NB4 (cell line): ENCODE measurements around the gene SP140.
"Not testable (repeated sequence)": the region's sequence is repeated elsewhere in the genome, so short reads cannot be mapped to it uniquely, and the experiment has no call there.

Experiments
- DNase-seq: peaks from one replicate; pipeline ENCODE4 v3.0.0; 2010; ENCODE audit warnings: low read depth
- H3K4me3 ChIP-seq: one replicate; pipeline ENCODE4 v1.5.1; 2011; ENCODE audit warnings: mild to moderate bottlenecking, low read depth, low read length, moderate library complexity
- CTCF ChIP-seq: IDR thresholded peaks from one replicate; pipeline ENCODE4 v1.5.1; 2012; ENCODE audit warnings: low read depth, low read length
- MAX ChIP-seq: IDR thresholded peaks from 2 replicates; pipeline ENCODE4 v1.6.1; 2011; ENCODE audit warnings: low read depth, low read length
- MYC ChIP-seq: IDR thresholded peaks from 2 replicates; pipeline ENCODE4 v1.6.1; 2011; ENCODE audit warnings: low read depth, low read length
- POLR2A ChIP-seq: IDR thresholded peaks from 2 replicates; pipeline ENCODE4 v1.6.1; 2011; ENCODE audit warnings: mild to moderate bottlenecking; ENCODE audit not compliant: insufficient read length; ENCODE audit errors: extremely low read depth

Gene SP140

GRCh38 chr2:230299618-230300017 is 74.1 kb downstream of the SP140 start:
- no peak for DNase-seq
- no peak overlapping the region for H3K4me3 ChIP-seq
- TF ChIP-seq MYC (no peak), MAX (no peak), CTCF (no peak), POLR2A (no peak)

GRCh38 chr2:230305416-230306275 is 80.1 kb downstream of the SP140 start:
- H3K4me3 ChIP-seq, result no peak overlapping the region
- TF ChIP-seq POLR2A (no peak), CTCF (no peak), MAX (no peak), MYC (no peak)
- no peak for DNase-seq

GRCh38 chr2:230306474-230306873 is 80.9 kb downstream of the SP140 start:
- H3K4me3 ChIP-seq, result no peak overlapping the region
- DNase-seq, result no peak
- no peak for TF ChIP-seq MAX
- TF ChIP-seq POLR2A, result no peak
- no peak for TF ChIP-seq CTCF

GRCh38 chr2:230307485-230307884 is 81.9 kb downstream of the SP140 start:
- H3K4me3 ChIP-seq, result no peak overlapping the region

GRCh38 chr2:230308402-230309000 is 83.0 kb downstream of the SP140 start:
- no peak for TF ChIP-seq MYC
- TF ChIP-seq CTCF, result no peak
- no peak for TF ChIP-seq MAX
- TF ChIP-seq POLR2A, result no peak
- H3K4me3 ChIP-seq, result no peak overlapping the region

More at GRCh38 chr2:230307485-230307884, 81.9 kb downstream of the SP140 start:
- DNase-seq, result no peak
- TF ChIP-seq POLR2A (no peak), MAX (no peak), MYC (no peak), CTCF (no peak)

GRCh38 chr2:230310792-230311191 is 85.3 kb downstream of the SP140 start:
- not testable (repeated sequence) for DNase-seq, H3K4me3 ChIP-seq

More at GRCh38 chr2:230308402-230309000, 83.0 kb downstream of the SP140 start:
- DNase-seq, result no peak

- not testable (repeated sequence) for DNase-seq
These were observed 86.1 kb downstream of the SP140 start for GRCh38 chr2:230311634-230312033.

More at GRCh38 chr2:230311634-230312033, 86.1 kb downstream of the SP140 start:
- not testable (repeated sequence) for H3K4me3 ChIP-seq
